Panc1 (cell line): Measurements from ENCODE around the gene GABRE. TPM values are rescaled to one million over a fixed set of nuclear protein-coding genes. Genes with fewer than 3 reads are reported as not detected.

Experiments
- ATAC-seq: fragments of 200-7000 bp; cut with Tn5 transposase; 2 replicates; pipeline ENCODE4 v1.9.1; 2020; ENCODE audit warnings: mild to moderate bottlenecking, moderate library complexity
- BruUV-seq: library from RNA; stranded (reverse); fragments of 400-500 nt; replicated peaks from 2 replicates; lab custom pipeline; 2021; lab: Mats Ljungman, UMichigan
- CTCF ChIA-PET: fragments of 300-600 bp; sonication (Branson Sonifier 250); formaldehyde crosslinking; loops from one replicate; lab custom pipeline; 2022; ENCODE audit warnings: antibody characterized with exemption; lab: Charles Lee
- POLR2A ChIA-PET: fragments of 300-600 bp; sonication (Branson Sonifier 250); formaldehyde crosslinking; loops from one replicate; lab custom pipeline; 2022; ENCODE audit warnings: antibody characterized with exemption; lab: Charles Lee
- DNase-seq: peaks from one replicate; pipeline ENCODE4 v3.0.0-alpha.2; 2010; ENCODE audit warnings: low read depth, low spot score
- H3K27ac ChIP-seq: 2 replicates; pipeline ENCODE4 v1.5.1; 2011; ENCODE audit warnings: mild to moderate bottlenecking, low read length, inconsistent platforms
- H3K27me3 ChIP-seq: fragments of 200-500 bp; sonication (Bioruptor generic); 2 replicates; pipeline ENCODE4 v1.6.0; 2014; ENCODE audit warnings: low read length, inconsistent platforms; ENCODE audit not compliant: control insufficient read depth, insufficient read depth
- H3K36me3 ChIP-seq: fragments of 200-500 bp; sonication (Bioruptor generic); 2 replicates; pipeline ENCODE4 v1.5.1; 2014; ENCODE audit warnings: inconsistent platforms, mild to moderate bottlenecking, low read length, moderate library complexity; ENCODE audit not compliant: control insufficient read depth, insufficient read depth
- H3K4me1 ChIP-seq: 2 replicates; pipeline ENCODE4 v1.5.1; 2011; ENCODE audit warnings: inconsistent platforms, mild to moderate bottlenecking, low read length, moderate library complexity; ENCODE audit not compliant: control insufficient read depth, insufficient read depth
- H3K4me3 ChIP-seq, 2 experiments: 2 replicates each; pipeline ENCODE4 v1.5.1; 2011 to 2012; ENCODE audit warnings: low read depth in 2 of 2, low read length in 2 of 2, mild to moderate bottlenecking in 2 of 2, inconsistent platforms in 1 of 2, moderate library complexity in 1 of 2
- H3K9me3 ChIP-seq: fragments of 200-500 bp; sonication (Bioruptor generic); 2 replicates; pipeline ENCODE4 v1.5.1; 2014; ENCODE audit warnings: low read depth, mild to moderate bottlenecking, inconsistent platforms, low read length, moderate library complexity; ENCODE audit not compliant: control insufficient read depth, insufficient read depth
- POLR2AphosphoS5 ChIP-seq: IDR thresholded peaks from 2 replicates; pipeline ENCODE4 v1.6.1; 2012; ENCODE audit warnings: mild to moderate bottlenecking, low read depth, low read length, moderate library complexity
- SIN3A ChIP-seq: IDR thresholded peaks from 2 replicates; pipeline ENCODE4 v1.6.1; 2012; ENCODE audit warnings: low read depth, mild to moderate bottlenecking, low read length, moderate library complexity, borderline replicate concordance; ENCODE audit not compliant: insufficient read depth
- TCF7L2 ChIP-seq: IDR thresholded peaks from 2 replicates; pipeline ENCODE4 v1.6.1; 2011; ENCODE audit warnings: mild to moderate bottlenecking, low read depth, low read length, inconsistent platforms
- in situ Hi-C: cut with HindIII; loops from 2 replicates; pipeline ENCODE4 v1.10.0; 2016; ENCODE audit warnings: low sequenced_read_pairs, low pct_unique_long_range_greater_than_20kb
- intact Hi-C: fragments of 100-400 bp; cut with micrococcal nuclease; formaldehyde crosslinking; loops from one replicate; pipeline ENCODE4 v1.10.0; 2022; ENCODE audit not compliant: unreplicated experiment
- total RNA-seq: library from RNA; stranded (reverse); gene quantifications from one replicate; pipeline ENCODE4 v1.2.1, GENCODE V29; 2021; ENCODE audit not compliant: unreplicated experiment
- TF ChIP-seq, protein P1 (sequence below), 2 experiments: IDR thresholded peaks; 2 replicates each; pipeline ENCODE4 v1.6.1; 2011 to 2012; ENCODE audit warnings: low read depth in 2 of 2, control low read depth in 1 of 2, low read length in 1 of 2, mild to moderate bottlenecking in 1 of 2, moderate library complexity in 1 of 2; ENCODE audit not compliant: insufficient read depth in 1 of 2
- TF ChIP-seq, protein P2 (sequence below): fragments of 450-650 bp; IDR thresholded peaks from 2 replicates; pipeline ENCODE4 v1.5.1; 2017; ENCODE audit warnings: mild to moderate bottlenecking

The GABRE gene
- total RNA-seq, 1 experiment from 2014 or later, result 0.18 TPM

DNA sequence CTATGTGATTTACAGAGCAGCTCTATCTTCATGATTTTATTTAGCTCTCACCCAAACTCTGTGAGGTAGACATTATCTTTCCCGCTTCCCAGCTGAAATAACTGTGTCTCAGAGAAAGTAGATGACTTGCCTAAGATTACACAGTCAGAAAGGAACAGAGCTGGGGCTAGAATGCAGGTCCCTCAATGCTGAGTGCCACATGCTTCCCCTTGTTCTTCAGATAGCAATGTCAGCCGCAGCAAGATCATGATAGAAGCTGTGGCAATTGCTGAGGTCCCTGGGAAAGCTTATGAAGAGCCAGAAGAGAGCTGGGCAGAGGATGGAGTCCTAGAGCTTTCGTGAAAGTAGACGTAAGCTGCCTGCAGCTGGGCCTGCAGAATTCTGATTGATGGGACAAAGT is 11.1 kb upstream of the GABRE start:
- H3K36me3 ChIP-seq, result no peaks in the 10 kb centered on the region
- ATAC-seq, result no peak
- ChIA-PET CTCF (no interaction called here), POLR2A (interaction anchor here (0.6 kb wide), 1 partner anchor 260 kb away, joined by 3 read pairs; no protein-coding TSS in a partner anchor)
- TF ChIP-seq, protein P1, sequence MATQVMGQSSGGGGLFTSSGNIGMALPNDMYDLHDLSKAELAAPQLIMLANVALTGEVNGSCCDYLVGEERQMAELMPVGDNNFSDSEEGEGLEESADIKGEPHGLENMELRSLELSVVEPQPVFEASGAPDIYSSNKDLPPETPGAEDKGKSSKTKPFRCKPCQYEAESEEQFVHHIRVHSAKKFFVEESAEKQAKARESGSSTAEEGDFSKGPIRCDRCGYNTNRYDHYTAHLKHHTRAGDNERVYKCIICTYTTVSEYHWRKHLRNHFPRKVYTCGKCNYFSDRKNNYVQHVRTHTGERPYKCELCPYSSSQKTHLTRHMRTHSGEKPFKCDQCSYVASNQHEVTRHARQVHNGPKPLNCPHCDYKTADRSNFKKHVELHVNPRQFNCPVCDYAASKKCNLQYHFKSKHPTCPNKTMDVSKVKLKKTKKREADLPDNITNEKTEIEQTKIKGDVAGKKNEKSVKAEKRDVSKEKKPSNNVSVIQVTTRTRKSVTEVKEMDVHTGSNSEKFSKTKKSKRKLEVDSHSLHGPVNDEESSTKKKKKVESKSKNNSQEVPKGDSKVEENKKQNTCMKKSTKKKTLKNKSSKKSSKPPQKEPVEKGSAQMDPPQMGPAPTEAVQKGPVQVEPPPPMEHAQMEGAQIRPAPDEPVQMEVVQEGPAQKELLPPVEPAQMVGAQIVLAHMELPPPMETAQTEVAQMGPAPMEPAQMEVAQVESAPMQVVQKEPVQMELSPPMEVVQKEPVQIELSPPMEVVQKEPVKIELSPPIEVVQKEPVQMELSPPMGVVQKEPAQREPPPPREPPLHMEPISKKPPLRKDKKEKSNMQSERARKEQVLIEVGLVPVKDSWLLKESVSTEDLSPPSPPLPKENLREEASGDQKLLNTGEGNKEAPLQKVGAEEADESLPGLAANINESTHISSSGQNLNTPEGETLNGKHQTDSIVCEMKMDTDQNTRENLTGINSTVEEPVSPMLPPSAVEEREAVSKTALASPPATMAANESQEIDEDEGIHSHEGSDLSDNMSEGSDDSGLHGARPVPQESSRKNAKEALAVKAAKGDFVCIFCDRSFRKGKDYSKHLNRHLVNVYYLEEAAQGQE (IDR thresholded peaks at IDR 0.05; ENCODE audit: insufficient read depth in 1 of 2, low read depth in 2 of 2, low read length in 1 of 2), result no peak
- no peak for TF ChIP-seq TCF7L2
- no peak for TF ChIP-seq POLR2AphosphoS5
- TF ChIP-seq, protein P2, sequence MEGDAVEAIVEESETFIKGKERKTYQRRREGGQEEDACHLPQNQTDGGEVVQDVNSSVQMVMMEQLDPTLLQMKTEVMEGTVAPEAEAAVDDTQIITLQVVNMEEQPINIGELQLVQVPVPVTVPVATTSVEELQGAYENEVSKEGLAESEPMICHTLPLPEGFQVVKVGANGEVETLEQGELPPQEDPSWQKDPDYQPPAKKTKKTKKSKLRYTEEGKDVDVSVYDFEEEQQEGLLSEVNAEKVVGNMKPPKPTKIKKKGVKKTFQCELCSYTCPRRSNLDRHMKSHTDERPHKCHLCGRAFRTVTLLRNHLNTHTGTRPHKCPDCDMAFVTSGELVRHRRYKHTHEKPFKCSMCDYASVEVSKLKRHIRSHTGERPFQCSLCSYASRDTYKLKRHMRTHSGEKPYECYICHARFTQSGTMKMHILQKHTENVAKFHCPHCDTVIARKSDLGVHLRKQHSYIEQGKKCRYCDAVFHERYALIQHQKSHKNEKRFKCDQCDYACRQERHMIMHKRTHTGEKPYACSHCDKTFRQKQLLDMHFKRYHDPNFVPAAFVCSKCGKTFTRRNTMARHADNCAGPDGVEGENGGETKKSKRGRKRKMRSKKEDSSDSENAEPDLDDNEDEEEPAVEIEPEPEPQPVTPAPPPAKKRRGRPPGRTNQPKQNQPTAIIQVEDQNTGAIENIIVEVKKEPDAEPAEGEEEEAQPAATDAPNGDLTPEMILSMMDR, result no peak
- TF ChIP-seq SIN3A, result no peak
- H3K4me3 ChIP-seq, result no peak overlapping the region
- in situ Hi-C loops (no loop called here), intact Hi-C loops (no loop called here)
- no peaks in the 10 kb centered on the region for H3K9me3 ChIP-seq
- no peaks in the 10 kb centered on the region for H3K4me1 ChIP-seq
- DNase-seq, result no peak
- H3K27me3 ChIP-seq, result no peaks in the 10 kb centered on the region
- no TSS peak for BruUV-seq
- H3K27ac ChIP-seq, result no peak overlapping the region

DNA sequence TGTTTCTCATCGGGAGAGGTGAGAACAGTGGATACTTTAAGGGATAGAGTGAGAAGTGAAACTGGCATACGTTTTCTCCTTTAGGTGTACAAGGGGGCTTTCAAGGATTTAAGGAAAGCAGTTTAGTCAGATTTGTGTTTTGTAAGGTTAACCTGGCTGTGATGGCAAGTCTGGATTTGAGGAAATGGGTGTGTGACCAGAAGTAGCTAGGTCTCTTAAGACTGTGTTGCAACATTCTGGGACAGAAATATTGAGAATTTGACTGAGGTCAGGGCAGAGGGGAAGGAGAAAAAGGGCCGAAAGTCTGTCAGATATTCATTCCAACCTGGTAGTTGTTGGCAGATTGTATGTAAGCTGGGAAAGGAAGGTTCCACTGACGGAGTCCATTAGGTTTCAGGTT is 10.4 kb upstream of the GABRE start:
- Histone ChIP-seq H3K36me3 (no peaks in the 10 kb centered on the region), H3K27ac (no peak overlapping the region), H3K9me3 (no peaks in the 10 kb centered on the region), H3K4me3 (no peak overlapping the region), H3K27me3 (no peaks in the 10 kb centered on the region), H3K4me1 (no peaks in the 10 kb centered on the region)
- no TSS peak for BruUV-seq
- TF ChIP-seq, protein P1 (IDR thresholded peaks at IDR 0.05; ENCODE audit: insufficient read depth in 1 of 2, low read depth in 2 of 2, low read length in 1 of 2), result no peak
- TF ChIP-seq TCF7L2 (no peak), SIN3A (no peak), POLR2AphosphoS5 (no peak)
- TF ChIP-seq, protein P2, result no peak
- ChIA-PET CTCF (no interaction called here), POLR2A (no interaction called here)
- in situ Hi-C loops (no loop called here), intact Hi-C loops (no loop called here)
- no peak for DNase-seq
- ATAC-seq, result no peak
